Kidney capillary endothelial cell (primary cell): ENCODE data around the gene FNTB.
A peak's percentile ranks its signal among the peaks of the same experiment; 100 is the strongest.
"Not testable (repeated sequence)": the region's sequence is repeated elsewhere in the genome, so short reads cannot be mapped to it uniquely, and the experiment has no call there.

ENCODE experiments used
- DNase-seq: peaks from one replicate; pipeline ENCODE4 v3.0.0-alpha.2; 2018; ENCODE audit warnings: low spot score

The FNTB gene

GRCh38 chr14:65084554-65085505 lies 98.1 kb downstream of the FNTB start:
- no peak for DNase-seq

GRCh38 chr14:65086686-65087085 lies 100.0 kb downstream of the FNTB start:
- DNase-seq: not testable (repeated sequence)

DNA sequence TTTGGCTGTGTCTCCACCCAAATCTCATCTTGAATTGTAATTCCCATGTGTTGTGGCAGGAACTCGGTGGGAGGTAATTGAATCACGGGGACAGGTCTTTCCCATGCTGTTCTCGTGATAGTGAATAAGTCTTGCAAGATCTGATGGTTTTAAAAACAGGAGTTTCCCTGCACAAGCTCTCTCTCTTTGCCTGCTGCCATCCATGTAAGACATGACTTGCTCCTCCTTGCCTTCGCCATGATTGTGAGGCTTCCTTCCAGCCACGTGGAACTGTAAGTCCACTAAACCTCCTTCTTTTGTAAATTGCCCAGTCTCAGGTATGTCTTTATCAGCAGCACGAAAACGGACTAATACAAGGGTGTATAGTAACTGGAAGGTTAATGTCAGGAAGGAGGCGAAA lies 101.1 kb downstream of the FNTB start:
- not testable (repeated sequence) for DNase-seq

- no peak for DNase-seq
Measured at GRCh38 chr14:65092349-65092748, 105.7 kb downstream of the FNTB start.

GRCh38 chr14:65095633-65096205 lies 109.0 kb downstream of the FNTB start:
- DNase-seq: no peak

GRCh38 chr14:65096323-65097089 lies 109.8 kb downstream of the FNTB start:
- DNase-seq: no peak

GRCh38 chr14:65098586-65098985 lies 111.9 kb downstream of the FNTB start:
- no peak for DNase-seq

- DNase-seq: no peak
Measured at GRCh38 chr14:65100922-65101541, 114.3 kb downstream of the FNTB start.

DNA sequence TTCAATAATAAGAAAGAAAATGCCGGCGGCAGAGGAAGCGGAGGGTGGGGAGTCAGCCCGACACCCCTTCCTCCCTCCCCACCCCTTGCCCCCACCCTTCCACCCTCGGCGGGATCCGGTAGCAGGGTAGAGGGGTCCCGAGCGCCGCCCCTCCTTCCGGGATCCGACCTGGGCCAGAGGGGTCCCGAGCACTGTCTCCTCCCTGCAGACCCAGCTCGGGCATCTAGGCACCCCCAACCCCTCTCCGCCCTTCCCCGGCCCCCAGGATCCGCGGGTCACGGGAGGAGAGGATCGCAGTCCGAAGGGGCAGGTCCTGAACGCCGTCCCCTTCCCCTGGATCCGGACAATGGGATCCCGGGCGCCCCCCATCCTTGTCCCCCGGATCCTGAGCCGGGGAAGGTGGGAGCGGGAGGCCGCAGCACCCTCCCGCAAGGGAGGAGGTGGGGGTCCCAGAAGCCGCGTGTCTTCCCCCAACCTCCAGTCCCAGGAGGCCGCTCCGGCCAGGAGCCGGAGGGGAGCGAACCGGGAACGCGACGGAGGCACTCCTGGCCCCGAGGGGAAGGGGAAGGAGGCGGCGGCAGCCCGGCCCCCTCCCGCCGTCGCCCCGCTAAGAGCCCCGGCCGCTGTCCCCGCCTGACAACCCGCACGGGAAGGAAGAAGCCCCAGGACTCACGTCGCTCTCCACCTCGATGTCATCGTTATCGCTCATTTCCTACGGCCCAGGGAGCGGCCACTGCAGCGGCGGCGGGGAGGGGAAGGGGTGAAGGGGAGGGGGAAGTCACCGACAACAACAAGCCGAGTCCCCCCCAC lies 115.1 kb downstream of the FNTB start:
- DNase-seq: no peak

DNA sequence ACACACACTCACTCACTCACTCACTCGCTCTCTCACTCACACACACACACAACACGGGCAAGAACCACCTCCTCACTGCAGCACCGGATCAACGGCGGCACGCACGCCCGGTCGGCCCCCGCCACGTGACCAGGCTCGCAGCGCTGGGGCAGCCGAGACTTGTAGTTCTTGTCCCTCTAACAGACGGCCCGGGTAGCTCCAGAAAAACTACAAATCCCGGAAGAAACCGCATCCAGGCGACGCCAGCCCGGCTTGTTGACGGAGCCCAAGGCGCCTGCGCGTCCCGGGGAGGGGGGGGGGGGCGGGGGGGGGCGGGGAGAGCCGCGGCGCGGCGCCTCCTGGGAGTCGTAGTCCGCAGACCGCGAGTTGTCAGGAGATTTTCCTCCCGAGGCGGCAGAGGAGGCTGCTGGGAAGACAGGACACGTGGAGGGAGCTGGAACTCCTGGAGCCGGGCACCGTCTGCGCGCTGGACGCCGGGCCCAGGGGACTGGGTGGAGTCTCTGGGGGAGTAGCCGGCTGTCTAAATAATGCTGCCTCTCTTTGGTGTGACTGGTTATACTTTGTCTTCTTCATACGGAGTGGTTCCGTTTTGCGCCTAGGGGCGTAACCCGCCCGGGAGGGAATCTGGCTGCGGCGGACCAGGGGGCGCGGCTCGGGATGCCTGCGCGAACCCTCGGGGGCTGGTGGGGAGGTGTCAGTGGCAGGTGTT lies 115.9 kb downstream of the FNTB start, which contains the start of gene MAX:
TSS of gene MAX (minus strand) at position 77 of the 709 bp plus-strand sequence. CDS start 178 bp downstream, outside the sequence.
- peak; percentile 97 for DNase-seq

GRCh38 chr14:65103150-65103760 lies 116.6 kb downstream of the FNTB start:
- DNase-seq: no peak

DNA sequence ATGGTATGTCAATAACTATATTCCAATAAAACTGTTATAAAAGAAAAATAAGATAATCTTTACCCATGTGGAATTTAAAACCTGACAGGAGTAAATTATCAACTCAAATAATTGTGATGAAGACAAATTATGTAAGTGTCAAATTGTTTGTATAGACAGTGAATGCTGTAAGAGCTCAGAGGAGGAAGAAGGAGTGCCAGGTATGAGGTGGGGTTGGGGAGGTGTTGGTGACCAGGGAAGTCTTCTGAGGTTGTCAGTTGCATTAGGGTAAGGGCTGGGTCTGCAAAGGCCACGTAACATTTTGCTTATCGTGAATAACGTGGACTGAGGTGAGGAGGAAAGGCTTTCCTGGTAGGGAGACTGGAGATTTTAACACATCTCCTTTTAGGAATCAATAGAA lies 118.1 kb downstream of the FNTB start:
- DNase-seq: no peak

GRCh38 chr14:65106316-65106715 lies 119.6 kb downstream of the FNTB start:
- no peak for DNase-seq

DNA sequence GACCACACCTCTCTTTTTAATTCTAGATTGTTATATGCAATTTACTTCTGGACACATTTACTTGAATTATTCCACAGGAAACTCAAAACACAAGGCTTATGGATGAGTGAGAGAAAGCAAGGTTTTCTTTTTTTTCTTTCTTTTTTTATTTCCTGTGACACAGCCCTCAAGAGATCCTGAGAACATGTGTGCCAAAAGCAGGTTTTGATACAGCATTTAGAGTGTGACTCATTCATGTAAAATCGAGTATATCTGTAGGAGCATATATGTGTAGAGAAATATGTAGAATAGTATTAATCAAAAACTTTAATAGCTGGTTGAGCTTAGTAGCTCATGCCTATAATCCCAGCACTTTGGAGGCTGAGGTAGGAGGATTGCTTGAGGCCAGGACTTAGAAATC lies 120.0 kb downstream of the FNTB start:
- no peak for DNase-seq

DNA sequence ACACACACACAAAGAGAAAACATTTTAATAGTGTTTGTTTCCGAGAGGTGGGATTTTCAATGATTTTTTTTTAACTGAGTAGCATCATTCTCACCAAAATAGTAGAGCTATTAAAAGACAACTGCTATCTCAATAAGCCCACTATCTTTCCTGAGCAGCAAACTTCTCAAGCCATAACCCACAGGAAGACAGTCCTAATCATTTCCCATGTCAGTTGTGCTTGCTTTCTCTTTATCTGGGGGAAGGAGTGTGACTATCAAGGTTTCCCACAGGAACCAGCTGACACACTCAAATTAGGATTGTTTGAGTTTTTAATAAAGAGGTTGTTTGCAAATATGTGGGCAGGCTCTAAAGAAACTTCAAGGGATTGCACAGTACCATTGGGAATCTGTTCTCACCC lies 120.5 kb downstream of the FNTB start:
- no peak for DNase-seq

DNA sequence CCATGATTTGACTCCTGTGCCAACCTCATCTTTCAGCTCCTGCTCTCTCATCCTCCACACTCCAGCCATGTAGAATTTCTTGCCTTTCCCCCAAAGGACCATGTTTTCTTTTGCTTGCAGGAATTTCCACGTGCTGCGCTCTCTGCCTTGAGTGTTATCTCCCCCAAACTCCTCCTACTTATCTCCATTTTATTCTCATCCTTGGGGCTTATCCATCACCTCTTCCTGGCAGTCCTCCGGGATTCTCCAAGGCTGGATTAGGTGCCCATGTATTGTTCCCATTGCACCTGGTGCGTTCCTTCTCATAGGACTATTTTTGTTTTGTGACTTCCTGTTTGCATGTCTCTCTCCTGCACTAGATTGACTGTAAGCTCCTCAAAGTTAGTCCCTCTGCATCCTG lies 122.7 kb downstream of the FNTB start:
- no peak for DNase-seq

DNA sequence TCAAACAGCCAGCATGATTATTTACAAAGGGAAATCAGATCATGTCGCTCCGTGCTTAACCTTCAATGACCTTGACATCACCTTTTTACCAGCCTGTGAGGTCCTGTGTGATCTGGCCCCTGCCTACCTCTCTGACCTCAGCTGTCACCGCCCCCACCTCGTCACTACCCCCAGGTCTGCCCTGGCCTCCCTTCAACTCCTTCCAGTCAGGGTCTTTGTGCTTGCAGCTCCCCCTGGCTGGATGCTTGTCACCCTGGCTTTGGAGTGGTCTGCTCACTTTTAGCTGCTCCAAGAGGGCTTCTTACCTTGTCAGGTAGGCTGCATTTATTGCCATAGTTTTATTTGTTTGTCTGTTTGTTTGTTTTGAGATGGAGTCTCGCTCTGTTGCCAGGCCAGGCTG lies 123.8 kb downstream of the FNTB start:
- no peak for DNase-seq
